ENCODE results near the gene SLC7A11. TPM values are rescaled to one million over a fixed set of nuclear protein-coding genes. Genes with fewer than 3 reads are reported as not detected.

Gene SLC7A11
- total RNA-seq, 6 donors from 2014 or later = 0.77 to 9.6 (median 2.1) TPM

DNA sequence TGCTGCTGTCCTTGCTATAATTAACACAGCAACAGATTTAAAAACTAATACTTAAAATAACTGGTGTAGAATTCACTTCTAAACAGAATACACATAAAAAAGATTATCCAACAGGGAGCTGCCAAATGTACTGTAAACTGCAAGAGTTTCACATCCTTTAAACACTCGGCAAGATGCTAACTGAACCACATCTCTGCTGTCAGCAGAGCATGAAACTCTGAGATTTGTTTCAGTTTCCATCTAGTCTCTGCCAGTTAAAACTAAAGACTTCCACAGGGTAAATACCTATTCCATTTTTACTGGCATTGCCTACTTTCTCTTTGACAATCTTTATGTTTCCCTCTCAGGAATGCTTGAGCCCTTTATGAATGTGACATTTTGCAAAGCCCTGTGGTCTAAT, 127.7 kb downstream of the SLC7A11 start:
- no peak for DNase-seq
- TF ChIP-seq POLR2AphosphoS5 (IDR thresholded peaks at IDR 0.05) (no peak), POLR2A (IDR thresholded peaks at IDR 0.05) (no peak), EP300 (IDR thresholded peaks at IDR 0.05) (no peak)
- TF ChIP-seq, protein P1, sequence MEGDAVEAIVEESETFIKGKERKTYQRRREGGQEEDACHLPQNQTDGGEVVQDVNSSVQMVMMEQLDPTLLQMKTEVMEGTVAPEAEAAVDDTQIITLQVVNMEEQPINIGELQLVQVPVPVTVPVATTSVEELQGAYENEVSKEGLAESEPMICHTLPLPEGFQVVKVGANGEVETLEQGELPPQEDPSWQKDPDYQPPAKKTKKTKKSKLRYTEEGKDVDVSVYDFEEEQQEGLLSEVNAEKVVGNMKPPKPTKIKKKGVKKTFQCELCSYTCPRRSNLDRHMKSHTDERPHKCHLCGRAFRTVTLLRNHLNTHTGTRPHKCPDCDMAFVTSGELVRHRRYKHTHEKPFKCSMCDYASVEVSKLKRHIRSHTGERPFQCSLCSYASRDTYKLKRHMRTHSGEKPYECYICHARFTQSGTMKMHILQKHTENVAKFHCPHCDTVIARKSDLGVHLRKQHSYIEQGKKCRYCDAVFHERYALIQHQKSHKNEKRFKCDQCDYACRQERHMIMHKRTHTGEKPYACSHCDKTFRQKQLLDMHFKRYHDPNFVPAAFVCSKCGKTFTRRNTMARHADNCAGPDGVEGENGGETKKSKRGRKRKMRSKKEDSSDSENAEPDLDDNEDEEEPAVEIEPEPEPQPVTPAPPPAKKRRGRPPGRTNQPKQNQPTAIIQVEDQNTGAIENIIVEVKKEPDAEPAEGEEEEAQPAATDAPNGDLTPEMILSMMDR (IDR thresholded peaks at IDR 0.05) = no peak
- H3K36me3 ChIP-seq = no peaks in the 10 kb centered on the region
- H3K27ac ChIP-seq = no peak overlapping the region
- H3K4me3 ChIP-seq = no peak overlapping the region
- no peaks in the 10 kb centered on the region for H3K4me1 ChIP-seq
- ATAC-seq (ENCODE audit: low FRiP score in 2 of 2) = no peak
- H3K27me3 ChIP-seq = no peaks in the 10 kb centered on the region
- WGBS, 2 donors = 16 to 54% methylated on average over 1 of the region's 1 CpG
- H3K9me3 ChIP-seq = no peaks in the 10 kb centered on the region
